Adrenal gland (tissue), 12 donors: ENCODE measurements around the gene KRTAP10-10. TPM values are rescaled to one million over a fixed set of nuclear protein-coding genes. Genes with fewer than 3 reads are reported as not detected.

ENCODE experiments used
- DNase-seq, 7 donors: peaks; one replicate each; pipeline ENCODE4 v3.0.0-alpha.2; 2019 to 2020
- H3K27ac ChIP-seq, 5 donors: fragments of 200-600 bp; sonication (generic) in 4 of 5; 1 replicate in 3 of 5; 2 replicates in 2 of 5; pipeline versions ENCODE4 v1.5.1 to v1.8.0; 2016 to 2020; ENCODE audit warnings: mild to moderate bottlenecking in 1 of 5
- H3K27me3 ChIP-seq: fragments of 200-600 bp; 2 replicates; pipeline ENCODE4 v1.8.0; 2021
- H3K36me3 ChIP-seq, 2 donors: fragments of 200-600 bp; replicated peaks in 1 of 2; 1 replicate in 1 of 2; 2 replicates in 1 of 2; pipeline versions ENCODE4 v1.5.1 to v1.8.0; 2018 to 2022
- H3K4me1 ChIP-seq, 2 donors: fragments of 200-600 bp; replicated peaks in 1 of 2; 1 replicate in 1 of 2; 2 replicates in 1 of 2; pipeline versions ENCODE4 v1.5.1 to v1.8.0; 2018 to 2021
- H3K4me3 ChIP-seq, 4 donors: fragments of 200-600 bp; sonication (generic) in 3 of 4; one replicate each; pipeline ENCODE4 v1.5.1; 2016 to 2018
- H3K9me3 ChIP-seq, 3 donors: fragments of 200-600 bp; sonication (generic) in 1 of 3; replicated peaks in 1 of 3; 1 replicate in 2 of 3; 2 replicates in 1 of 3; pipeline versions ENCODE4 v1.5.1 to v1.8.0; 2016 to 2021
- POLR2A ChIP-seq, 2 donors: fragments of 450-650 bp; IDR thresholded peaks; one replicate each; pipeline ENCODE4 v1.6.1; 2017; ENCODE audit warnings: antibody characterized with exemption in 2 of 2, mild to moderate bottlenecking in 2 of 2, moderate library complexity in 1 of 2
- WGBS, 4 donors: extraction: QIAGEN DNeasy Blood & Tissue Kit in 2 of 4; methylation state at CpG; one replicate each; pipeline versions ENCODE4 v1.1.5 to v1.1.7; 2013 to 2017; 5-methylcytosine and 5-hydroxymethylcytosine counted together
- intact Hi-C, 2 donors: fragments of 100-400 bp; cut with DNase I; formaldehyde crosslinking; loops; one replicate each; pipeline versions ENCODE4 v1.14.1 to v1.15.0; 2022 to 2023
- polyA plus RNA-seq, 3 donors: library from polyadenylated mRNA; stranded (reverse); fragments of 200-250 nt in 2 of 3; fragments of 350-450 nt in 1 of 3; fragmentation: Illumina TruSeq in 1 of 3; extraction: RNeasy Lipid Tissue Mini Kit (QIAGEN cat#74804) in 1 of 3; gene quantifications; one replicate each; pipeline ENCODE4 v1.2.3, GENCODE V29; 2013 to 2014
- total RNA-seq, 9 donors: library from RNA; depleted of rRNA in 4 of 9; stranded (reverse); fragments of >200 nt in 4 of 9; fragments of 120-200 nt in 1 of 9; fragmentation: NEBNext Ultra II Directional in 1 of 9; extraction: Animal tissue kit (Norgen Biotek cat#: 25700) in 1 of 9; gene quantifications; one replicate each; pipeline versions ENCODE4 v1.1.0 to v1.2.4, GENCODE V29; 2013 to 2023
- TF ChIP-seq, protein P1 (sequence below), 6 experiments: fragments of 450-650 bp in 4 of 6; fragments of 200-600 bp in 2 of 6; sonication (generic) in 1 of 6; IDR thresholded peaks; 1 replicate in 5 of 6; 2 replicates in 1 of 6; pipeline versions ENCODE4 v1.5.1 to v1.8.0; 2016 to 2021; ENCODE audit warnings: antibody characterized with exemption in 6 of 6, mild to moderate bottlenecking in 2 of 6, moderate library complexity in 1 of 6
- donor health status: healthy with polysubstance abuse.
- donor health status: Bipolar disorder and iron deficiency.
- donor health status: DM: yes; HTN: yes; CAD: no.
- donor health status: DM: no; HTN: no; CAD: no.
- donor health status: DM: no; HTN: no; CAD: no.
- donor health status: DM: yes; HTN: yes; CAD: no.

KRTAP10-10 gene
- total and polyA plus RNA-seq, 12 donors: not detected

GRCh38 chr21:44615466-44615865, 21.7 kb upstream of the KRTAP10-10 start:
- Histone ChIP-seq H3K4me3 (no peak overlapping the region), H3K27ac (no peak overlapping the region), H3K9me3 (no peaks in the 10 kb centered on the region), H3K4me1 (no peaks in the 10 kb centered on the region), H3K27me3 (no peaks in the 10 kb centered on the region), H3K36me3 (no peaks in the 10 kb centered on the region)
- WGBS, 4 donors: 62 to 78% (median 74%) methylated on average over 6 to 8 of the region's 8 CpGs
- no peak for TF ChIP-seq POLR2A (IDR thresholded peaks at IDR 0.05)
- TF ChIP-seq, protein P1, sequence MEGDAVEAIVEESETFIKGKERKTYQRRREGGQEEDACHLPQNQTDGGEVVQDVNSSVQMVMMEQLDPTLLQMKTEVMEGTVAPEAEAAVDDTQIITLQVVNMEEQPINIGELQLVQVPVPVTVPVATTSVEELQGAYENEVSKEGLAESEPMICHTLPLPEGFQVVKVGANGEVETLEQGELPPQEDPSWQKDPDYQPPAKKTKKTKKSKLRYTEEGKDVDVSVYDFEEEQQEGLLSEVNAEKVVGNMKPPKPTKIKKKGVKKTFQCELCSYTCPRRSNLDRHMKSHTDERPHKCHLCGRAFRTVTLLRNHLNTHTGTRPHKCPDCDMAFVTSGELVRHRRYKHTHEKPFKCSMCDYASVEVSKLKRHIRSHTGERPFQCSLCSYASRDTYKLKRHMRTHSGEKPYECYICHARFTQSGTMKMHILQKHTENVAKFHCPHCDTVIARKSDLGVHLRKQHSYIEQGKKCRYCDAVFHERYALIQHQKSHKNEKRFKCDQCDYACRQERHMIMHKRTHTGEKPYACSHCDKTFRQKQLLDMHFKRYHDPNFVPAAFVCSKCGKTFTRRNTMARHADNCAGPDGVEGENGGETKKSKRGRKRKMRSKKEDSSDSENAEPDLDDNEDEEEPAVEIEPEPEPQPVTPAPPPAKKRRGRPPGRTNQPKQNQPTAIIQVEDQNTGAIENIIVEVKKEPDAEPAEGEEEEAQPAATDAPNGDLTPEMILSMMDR (IDR thresholded peaks at IDR 0.05): no peak
- intact Hi-C loops: no loop called here
- DNase-seq: no peak

DNA sequence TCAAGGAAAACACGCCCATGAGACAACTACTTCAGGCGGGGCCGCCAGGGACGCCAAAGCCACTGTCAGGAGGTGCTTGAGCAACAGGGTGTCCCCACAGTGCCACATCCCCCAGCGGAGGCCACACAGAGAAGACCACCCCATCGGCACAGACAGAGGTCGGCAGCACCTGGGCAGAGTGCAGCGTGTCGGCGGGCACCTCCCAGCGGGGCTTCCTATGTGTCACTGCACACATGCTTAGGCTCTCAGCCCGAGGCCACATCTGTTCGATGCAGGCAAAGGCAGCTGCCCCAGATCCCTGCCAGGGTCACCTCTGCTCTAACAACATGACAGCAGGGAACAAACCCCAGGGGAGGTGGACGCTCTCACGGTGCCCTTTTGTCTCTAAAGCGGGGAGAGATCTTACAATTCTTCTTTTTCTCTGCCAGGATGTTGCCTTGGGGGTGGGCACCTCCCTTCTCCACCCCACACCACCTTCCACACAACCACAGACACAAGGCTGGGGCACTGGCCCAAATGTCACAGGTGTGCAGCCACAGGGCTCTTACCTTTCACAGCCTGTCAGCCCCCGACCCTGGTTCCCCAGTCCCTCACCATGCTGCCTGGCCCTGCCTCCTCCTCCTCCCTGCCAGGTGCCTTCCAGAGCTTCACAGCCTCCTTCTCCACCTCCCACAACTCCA, 21.1 kb upstream of the KRTAP10-10 start:
- intact Hi-C loops: no loop called here
- H3K4me1 ChIP-seq: no peaks in the 10 kb centered on the region
- no peak for DNase-seq
- WGBS, 4 donors: 71 to 76% (median 74%) methylated on average over 12 to 17 of the region's 17 CpGs
- no peaks in the 10 kb centered on the region for H3K9me3 ChIP-seq
- H3K27me3 ChIP-seq: no peaks in the 10 kb centered on the region
- no peaks in the 10 kb centered on the region for H3K36me3 ChIP-seq
- TF ChIP-seq POLR2A (IDR thresholded peaks at IDR 0.05): no peak
- TF ChIP-seq, protein P1 (IDR thresholded peaks at IDR 0.05): no peak
- no peak overlapping the region for H3K4me3 ChIP-seq
- no peak overlapping the region for H3K27ac ChIP-seq

- Histone ChIP-seq H3K4me3 (no peak overlapping the region), H3K4me1 (no peaks in the 10 kb centered on the region), H3K27ac (no peak overlapping the region), H3K36me3 (no peaks in the 10 kb centered on the region), H3K9me3 (no peaks in the 10 kb centered on the region), H3K27me3 (no peaks in the 10 kb centered on the region)
- TF ChIP-seq POLR2A (IDR thresholded peaks at IDR 0.05): no peak
- TF ChIP-seq, protein P1 (IDR thresholded peaks at IDR 0.05): no peak
- intact Hi-C loops: no loop called here
- DNase-seq: no peak
- 75 to 84% (median 82%) methylated on average over 8 to 16 of the region's 16 CpGs for WGBS, 4 donors
Observed at GRCh38 chr21:44616591-44616926, 20.6 kb upstream of the KRTAP10-10 start.

GRCh38 chr21:44617071-44617501, 20.1 kb upstream of the KRTAP10-10 start:
- TF ChIP-seq, protein P1 (IDR thresholded peaks at IDR 0.05): no peak
- no peak for TF ChIP-seq POLR2A (IDR thresholded peaks at IDR 0.05)
- Histone ChIP-seq H3K27me3 (no peaks in the 10 kb centered on the region), H3K36me3 (no peaks in the 10 kb centered on the region), H3K4me1 (no peaks in the 10 kb centered on the region), H3K9me3 (no peaks in the 10 kb centered on the region), H3K27ac (no peak overlapping the region), H3K4me3 (no peak overlapping the region)
- no peak for DNase-seq
- intact Hi-C loops: no loop called here
- 51 to 83% (median 56%) methylated on average over 4 to 8 of the region's 8 CpGs for WGBS, 4 donors
